H9 (cell line): Measurements from ENCODE around the gene PHF21B. TPM values are rescaled to one million over a fixed set of nuclear protein-coding genes. Genes with fewer than 3 reads are reported as not detected.

Experiments
- DNase-seq: peaks from one replicate; pipeline ENCODE4 v3.0.0-alpha.2; 2017
- H2AFZ ChIP-seq: one replicate; pipeline ENCODE4 v1.6.1; 2013; ENCODE audit warnings: mild to moderate bottlenecking, low read length, control low read depth, moderate library complexity
- H2AK5ac ChIP-seq: 2 replicates; pipeline ENCODE4 v1.6.1; 2013; ENCODE audit warnings: low read length, control low read depth, mixed read lengths; ENCODE audit not compliant: insufficient read length
- H2BK120ac ChIP-seq: one replicate; pipeline ENCODE4 v1.6.1; 2013; ENCODE audit warnings: low read depth, mild to moderate bottlenecking, low read length, control low read depth, inconsistent platforms; ENCODE audit not compliant: poor library complexity, severe bottlenecking
- H2BK12ac ChIP-seq: 2 replicates; pipeline ENCODE4 v1.6.1; 2013; ENCODE audit warnings: low read length, control low read depth, mixed read lengths, low read depth; ENCODE audit not compliant: insufficient read length
- H2BK15ac ChIP-seq: 2 replicates; pipeline ENCODE4 v1.6.1; 2013; ENCODE audit warnings: low read depth, low read length, control low read depth
- H2BK20ac ChIP-seq: one replicate; pipeline ENCODE4 v1.6.1; 2013; ENCODE audit warnings: low read depth, mild to moderate bottlenecking, low read length, control low read depth, inconsistent platforms; ENCODE audit not compliant: poor library complexity, severe bottlenecking
- H2BK5ac ChIP-seq: 2 replicates; pipeline ENCODE4 v1.6.1; 2013; ENCODE audit warnings: low read length, control low read depth, mixed read lengths; ENCODE audit not compliant: insufficient read length
- H3K14ac ChIP-seq: 2 replicates; pipeline ENCODE4 v1.6.1; 2013; ENCODE audit warnings: low read length, control low read depth; ENCODE audit not compliant: insufficient read depth
- H3K18ac ChIP-seq: 2 replicates; pipeline ENCODE4 v1.6.1; 2013; ENCODE audit warnings: low read depth, mild to moderate bottlenecking, mixed read lengths, low read length, control low read depth; ENCODE audit not compliant: insufficient read length
- H3K23ac ChIP-seq: 2 replicates; pipeline ENCODE4 v1.6.1; 2013; ENCODE audit warnings: low read length, control low read depth, mixed read lengths, low read depth; ENCODE audit not compliant: insufficient read length
- H3K23me2 ChIP-seq: 2 replicates; pipeline ENCODE4 v1.6.1; 2013; ENCODE audit warnings: low read depth, mild to moderate bottlenecking, mixed read lengths, low read length, control low read depth; ENCODE audit not compliant: insufficient read length, poor library complexity, severe bottlenecking
- H3K27ac ChIP-seq: 2 replicates; pipeline ENCODE4 v1.5.1; 2013; ENCODE audit warnings: low read length, control low read depth, mixed read lengths, low read depth; ENCODE audit not compliant: insufficient read length
- H3K27me3 ChIP-seq: 2 replicates; pipeline ENCODE4 v1.6.1; 2013; ENCODE audit warnings: low read length, control low read depth, inconsistent platforms; ENCODE audit not compliant: insufficient read depth
- H3K4ac ChIP-seq: 2 replicates; pipeline ENCODE4 v1.6.1; 2013; ENCODE audit warnings: low read depth, mild to moderate bottlenecking, control low read depth, inconsistent platforms, low read length, moderate library complexity
- H3K4me1 ChIP-seq: 2 replicates; pipeline ENCODE4 v1.6.1; 2013; ENCODE audit warnings: low read length, control low read depth, inconsistent platforms; ENCODE audit not compliant: insufficient read depth
- H3K4me2 ChIP-seq: 2 replicates; pipeline ENCODE4 v1.6.1; 2013; ENCODE audit warnings: low read length, control low read depth, mixed read lengths; ENCODE audit not compliant: insufficient read length, insufficient read depth
- H3K56ac ChIP-seq: 2 replicates; pipeline ENCODE4 v1.6.1; 2013; ENCODE audit warnings: low read depth, mild to moderate bottlenecking, mixed read lengths, low read length, control low read depth; ENCODE audit not compliant: insufficient read length
- H3K79me1 ChIP-seq: 2 replicates; pipeline ENCODE4 v1.6.1; 2013; ENCODE audit warnings: low read depth, mild to moderate bottlenecking, moderate library complexity, low read length, control low read depth, inconsistent platforms; ENCODE audit not compliant: insufficient read depth, poor library complexity, severe bottlenecking
- H3K79me2 ChIP-seq: 2 replicates; pipeline ENCODE4 v1.6.1; 2013; ENCODE audit warnings: low read length, control low read depth, inconsistent platforms; ENCODE audit not compliant: insufficient read depth
- H3K9ac ChIP-seq: 2 replicates; pipeline ENCODE4 v1.6.1; 2013; ENCODE audit warnings: low read length, control low read depth, mixed read lengths; ENCODE audit not compliant: insufficient read length; ENCODE audit errors: extremely low read depth
- H3K9me3 ChIP-seq: one replicate; pipeline ENCODE4 v1.6.1; 2013; ENCODE audit warnings: low read depth, low read length, inconsistent platforms; ENCODE audit not compliant: control insufficient read depth
- H3T11ph ChIP-seq: one replicate; pipeline ENCODE4 v1.6.1; 2013; ENCODE audit warnings: mild to moderate bottlenecking, low read length, control low read depth, inconsistent platforms
- H4K20me1 ChIP-seq: one replicate; pipeline ENCODE4 v1.6.1; 2013; ENCODE audit not compliant: control insufficient read depth, insufficient read length, insufficient read depth
- H4K5ac ChIP-seq: 2 replicates; pipeline ENCODE4 v1.6.1; 2013; ENCODE audit warnings: low read depth, mild to moderate bottlenecking, mixed read lengths, low read length, control low read depth; ENCODE audit not compliant: insufficient read length
- H4K8ac ChIP-seq: replicated peaks from 2 replicates; pipeline ENCODE4 v1.6.1; 2013; ENCODE audit warnings: low read length, control low read depth, mixed read lengths, low read depth; ENCODE audit not compliant: insufficient read length
- H4K91ac ChIP-seq: 2 replicates; pipeline ENCODE4 v1.6.1; 2013; ENCODE audit warnings: low read depth, mild to moderate bottlenecking, moderate library complexity, mixed read lengths, low read length, control low read depth; ENCODE audit not compliant: insufficient read length
- H3K27ac Mint-ChIP-seq, 3 experiments: 2 replicates in 2 of 3; 3 replicates in 1 of 3; pipeline ENCODE4 v1.8.0; 2020 to 2021; ENCODE audit warnings: mixed read lengths in 3 of 3, mild to moderate bottlenecking in 1 of 3, moderate library complexity in 1 of 3
- H3K27me3 Mint-ChIP-seq: 2 replicates; pipeline ENCODE4 v1.8.0; 2021; ENCODE audit warnings: low read depth, mild to moderate bottlenecking, moderate library complexity, mixed read lengths
- H3K36me3 Mint-ChIP-seq, 3 experiments: 2 replicates in 2 of 3; 3 replicates in 1 of 3; pipeline ENCODE4 v1.8.0; 2020 to 2021; ENCODE audit warnings: low read depth in 3 of 3, mixed read lengths in 3 of 3; ENCODE audit not compliant: insufficient read depth in 1 of 3
- H3K4me1 Mint-ChIP-seq, 2 experiments: 2 replicates each; pipeline ENCODE4 v1.8.0; 2020; ENCODE audit warnings: mixed read lengths in 2 of 2
- H3K4me3 Mint-ChIP-seq, 2 experiments: 2 replicates in 1 of 2; 3 replicates in 1 of 2; pipeline ENCODE4 v1.8.0; 2020 to 2021; ENCODE audit warnings: mild to moderate bottlenecking in 2 of 2, mixed read lengths in 2 of 2, moderate library complexity in 1 of 2
- H3K9me3 Mint-ChIP-seq, 2 experiments: 2 replicates in 1 of 2; 3 replicates in 1 of 2; pipeline ENCODE4 v1.8.0; 2020; ENCODE audit warnings: mild to moderate bottlenecking in 2 of 2, mixed read lengths in 2 of 2, moderate library complexity in 1 of 2
- CTCF ChIP-seq: fragments of 200-600 bp; sonication (generic); conservative IDR thresholded peaks from 3 replicates; pipeline ENCODE4 v1.8.0; 2021; ENCODE audit warnings: antibody characterized with exemption, mild to moderate bottlenecking
- WGBS: extraction: QIAGEN DNeasy Blood & Tissue Kit; methylation state at CpG from one replicate; pipeline ENCODE4 v1.1.7; 2013; ENCODE audit warnings: missing lambda C conversion rate, low lambda C conversion rate, mixed read lengths; ENCODE audit not compliant: insufficient read length; ENCODE audit errors: extremely low coverage; 5-methylcytosine and 5-hydroxymethylcytosine counted together
- total RNA-seq: library from RNA; stranded (reverse); gene quantifications from 2 replicates; pipeline ENCODE4 v1.2.1, GENCODE V29; 2021

The PHF21B gene
- total RNA-seq, 1 experiment from 2014 or later: 60.3 TPM

- Histone ChIP-seq H3K18ac (no peak overlapping the region), H3K9ac (no peak overlapping the region), H4K8ac (no peak overlapping the region), H2BK15ac (no peak overlapping the region), H3T11ph (no peak overlapping the region), H2AK5ac (no peak overlapping the region), H3K14ac (no peak overlapping the region), H3K4me2 (no peak overlapping the region), H3K79me1 (no peaks in the 10 kb centered on the region), H2BK12ac (no peak overlapping the region), H3K79me2 (no peaks in the 10 kb centered on the region), H3K23ac (no peak overlapping the region), H3K4me1 (no peaks in the 10 kb centered on the region), H2BK20ac (no peak overlapping the region), H3K56ac (no peak overlapping the region), H3K9me3 (no peaks in the 10 kb centered on the region), H3K27me3 (no peaks in the 10 kb centered on the region), H3K23me2 (no peaks in the 10 kb centered on the region), H2AFZ (no peak overlapping the region), H3K4ac (no peak overlapping the region), H4K5ac (no peak overlapping the region), H2BK120ac (no peak overlapping the region), H4K91ac (no peak overlapping the region), H2BK5ac (no peak overlapping the region), H3K27ac (no peak overlapping the region), H4K20me1 (no peaks in the 10 kb centered on the region)
- no peak overlapping the region for H3K4me3 Mint-ChIP-seq
- WGBS: no CpG with 5 or more reads among the region's 16 CpGs
- no peaks in the 10 kb centered on the region; the same call in 1 of the 2 replicates for H3K27me3 Mint-ChIP-seq
- H3K27ac Mint-ChIP-seq: no peak overlapping the region; a peak in 2 of 7 replicates
- TF ChIP-seq CTCF: no peak
- DNase-seq: no peak
- H3K9me3 Mint-ChIP-seq: peaks cover 0 to 7% of the 10 kb centered on the region in 2 experiments; a peak in 3 of 5 replicates
- H3K4me1 Mint-ChIP-seq: no peaks in the 10 kb centered on the region; a peak in 2 of 4 replicates
- peaks cover 15 to 21% (median 20%) of the 10 kb centered on the region in 3 experiments for H3K36me3 Mint-ChIP-seq
These were observed 163.0 kb downstream of the PHF21B start for GRCh38 chr22:44846726-44847275.
